NCI-H2196 treated with DMSO at 0.1 percent for 48 hours (cell line): Measurements from ENCODE around the gene ACSM6.

Source experiments
- DNase-seq: peaks from one replicate; lab custom pipeline; 2025; ENCODE audit not compliant: unreplicated experiment; lab: John Stamatoyannopoulos, UW

The ACSM6 gene

GRCh38 chr10:95243318-95243617 is 49.2 kb downstream of the ACSM6 start:
- no peak for DNase-seq

GRCh38 chr10:95244152-95244551 is 50.1 kb downstream of the ACSM6 start:
- no peak for DNase-seq

- no peak for DNase-seq
Observed at GRCh38 chr10:95245425-95246055, 51.5 kb downstream of the ACSM6 start.

- DNase-seq = no peak
Observed at GRCh38 chr10:95246582-95247051, 52.6 kb downstream of the ACSM6 start.

- no peak for DNase-seq
Observed at GRCh38 chr10:95247200-95247880, 53.3 kb downstream of the ACSM6 start.

GRCh38 chr10:95247881-95248583 is 54.0 kb downstream of the ACSM6 start:
- no peak for DNase-seq

- DNase-seq = no peak
Observed at GRCh38 chr10:95248989-95249388, 55.0 kb downstream of the ACSM6 start.

GRCh38 chr10:95249467-95249866 is 55.4 kb downstream of the ACSM6 start:
- DNase-seq = no peak

GRCh38 chr10:95250856-95251255 is 56.8 kb downstream of the ACSM6 start:
- DNase-seq = no peak

- DNase-seq = no peak
Observed at GRCh38 chr10:95253007-95253406, 59.0 kb downstream of the ACSM6 start.

- DNase-seq = no peak
Observed at GRCh38 chr10:95253686-95254085, 59.6 kb downstream of the ACSM6 start.

- no peak for DNase-seq
Observed at GRCh38 chr10:95254629-95255028, 60.6 kb downstream of the ACSM6 start.

GRCh38 chr10:95256268-95256667 is 62.2 kb downstream of the ACSM6 start:
- DNase-seq = no peak

GRCh38 chr10:95257849-95258248 is 63.8 kb downstream of the ACSM6 start:
- no peak for DNase-seq

GRCh38 chr10:95260397-95260881 is 66.4 kb downstream of the ACSM6 start:
- no peak for DNase-seq

- no peak for DNase-seq
Observed at GRCh38 chr10:95260909-95261552, 67.0 kb downstream of the ACSM6 start.

- no peak for DNase-seq
Observed at GRCh38 chr10:95261926-95262325, 67.9 kb downstream of the ACSM6 start.

GRCh38 chr10:95262763-95263518 is 68.9 kb downstream of the ACSM6 start:
- no peak for DNase-seq

GRCh38 chr10:95263864-95264226 is 69.8 kb downstream of the ACSM6 start:
- no peak for DNase-seq

- no peak for DNase-seq
Observed at GRCh38 chr10:95264227-95265051, 70.4 kb downstream of the ACSM6 start.
